HCT116 (cell line): ENCODE measurements around the gene MED16. TPM values are rescaled to one million over a fixed set of nuclear protein-coding genes. Genes with fewer than 3 reads are reported as not detected.
"Not testable (repeated sequence)": the region's sequence is repeated elsewhere in the genome, so short reads cannot be mapped to it uniquely, and the experiment has no call there.

ENCODE experiments used
- ATAC-seq: fragments of 200-7000 bp; cut with Tn5 transposase; 2 replicates; pipeline ENCODE4 v1.9.1; 2020; ENCODE audit warnings: mild to moderate bottlenecking, moderate library complexity
- BruUV-seq: library from RNA; stranded (reverse); fragments of 400-500 nt; replicated peaks from 2 replicates; lab custom pipeline; 2021; lab: Mats Ljungman, UMichigan
- CTCF ChIA-PET: fragments of 300-600 bp; sonication (Branson Sonifier 250); formaldehyde crosslinking; loops from one replicate; lab custom pipeline; 2021; ENCODE audit warnings: antibody characterized with exemption; lab: Charles Lee
- POLR2A ChIA-PET: fragments of 300-600, 350-600 bp; sonication (Branson Sonifier 250); formaldehyde crosslinking; loops from one replicate; lab custom pipeline; 2021; ENCODE audit warnings: antibody characterized with exemption; lab: Charles Lee
- RAD21 ChIA-PET, 2 experiments: fragments of 300-600 bp; sonication (Branson Sonifier 250); formaldehyde crosslinking; loops; one replicate each; lab custom pipeline; 2023; ENCODE audit warnings: low total read pairs in 2 of 2; ENCODE audit not compliant: uncharacterized antibody in 2 of 2, unreplicated experiment in 2 of 2, low non-redundant PET in 1 of 2; lab: Charles Lee
- DNase-seq: peaks from one replicate; pipeline ENCODE4 v3.0.0-alpha.2; 2010; ENCODE audit warnings: low read depth, low spot score
- H2AFZ ChIP-seq: fragments of 200-600 bp; shearing (Covaris generic), sonication (generic); 2 replicates; pipeline ENCODE4 v1.6.1; 2017; ENCODE audit warnings: low read depth, mixed run types, mixed read lengths, antibody characterized with exemption, low read length; ENCODE audit not compliant: poor library complexity, severe bottlenecking
- H3K27ac ChIP-seq: 2 replicates; pipeline ENCODE4 v1.5.1; 2012; ENCODE audit warnings: low read depth, low read length
- H3K27me3 ChIP-seq: fragments of 200-600 bp; sonication (generic); 2 replicates; pipeline ENCODE4 v1.6.1; 2016; ENCODE audit warnings: mixed run types, low read length, mixed read lengths; ENCODE audit not compliant: insufficient read depth
- H3K36me3 ChIP-seq, 2 experiments: fragments of 200-500 bp in 1 of 2; fragments of 200-600 bp in 1 of 2; sonication (Bioruptor generic) in 1 of 2; sonication (generic) in 1 of 2; 2 replicates each; pipeline versions ENCODE4 v1.5.1 to v1.6.1; 2014 to 2016; ENCODE audit warnings: low read length in 2 of 2, inconsistent platforms in 1 of 2, mixed read lengths in 1 of 2, mixed run types in 1 of 2; ENCODE audit not compliant: insufficient read depth in 2 of 2, control insufficient read depth in 1 of 2
- H3K4me1 ChIP-seq, 2 experiments: fragments of 200-600 bp in 1 of 2; sonication (generic) in 1 of 2; 2 replicates each; pipeline versions ENCODE4 v1.5.1 to v1.6.1; 2012 to 2017; ENCODE audit warnings: low read length in 2 of 2, inconsistent platforms in 1 of 2, mild to moderate bottlenecking in 1 of 2, mixed read lengths in 1 of 2, mixed run types in 1 of 2, moderate library complexity in 1 of 2; ENCODE audit not compliant: insufficient read depth in 2 of 2, control insufficient read depth in 1 of 2
- H3K4me2 ChIP-seq: fragments of 200-600 bp; sonication (generic); 2 replicates; pipeline ENCODE4 v1.6.1; 2017; ENCODE audit warnings: mixed run types, low read length, mixed read lengths
- H3K4me3 ChIP-seq, 2 experiments: fragments of 200-600 bp in 1 of 2; sonication (generic) in 1 of 2; replicated peaks in 1 of 2; 2 replicates each; pipeline ENCODE4 v1.5.1; 2011 to 2016; ENCODE audit warnings: low read length in 2 of 2, control low read depth in 1 of 2, low read depth in 1 of 2, mild to moderate bottlenecking in 1 of 2, mixed read lengths in 1 of 2, mixed run types in 1 of 2
- H3K79me2 ChIP-seq: fragments of 200-600 bp; sonication (generic); 2 replicates; pipeline ENCODE4 v1.6.1; 2017; ENCODE audit warnings: mild to moderate bottlenecking, mixed run types, low read length, moderate library complexity, mixed read lengths; ENCODE audit not compliant: insufficient read depth
- H3K9ac ChIP-seq: fragments of 200-600 bp; sonication (generic); 2 replicates; pipeline ENCODE4 v1.6.1; 2016; ENCODE audit warnings: low read length, mixed read lengths
- H3K9me2 ChIP-seq: fragments of 200-600 bp; sonication (generic), shearing (Covaris generic); 2 replicates; pipeline ENCODE4 v1.6.1; 2017; ENCODE audit warnings: mixed run types, mild to moderate bottlenecking, moderate library complexity; ENCODE audit not compliant: insufficient read depth
- H3K9me3 ChIP-seq, 2 experiments: fragments of 200-500 bp in 1 of 2; fragments of 200-600 bp in 1 of 2; sonication (Bioruptor generic) in 1 of 2; sonication (generic) in 1 of 2; 2 replicates each; pipeline ENCODE4 v1.6.1; 2014 to 2017; ENCODE audit warnings: low read length in 2 of 2, mixed read lengths in 2 of 2, inconsistent platforms in 1 of 2, low read depth in 1 of 2, mild to moderate bottlenecking in 1 of 2, mixed run types in 1 of 2, moderate library complexity in 1 of 2; ENCODE audit not compliant: control insufficient read depth in 1 of 2, insufficient read depth in 1 of 2
- H4K20me1 ChIP-seq: fragments of 200-600 bp; sonication (generic), shearing (Covaris generic); 2 replicates; pipeline ENCODE4 v1.6.1; 2017; ENCODE audit warnings: mixed run types, mild to moderate bottlenecking, moderate library complexity; ENCODE audit not compliant: insufficient read depth
- ATF3 ChIP-seq: IDR thresholded peaks from 2 replicates; pipeline ENCODE4 v1.6.1; 2012
- CBX3 ChIP-seq: IDR thresholded peaks from 2 replicates; pipeline ENCODE4 v1.6.1; 2012; ENCODE audit warnings: low read depth
- EGR1 ChIP-seq: IDR thresholded peaks from 2 replicates; pipeline ENCODE4 v1.6.1; 2012; ENCODE audit warnings: low read depth
- EZH2 ChIP-seq: fragments of 200-600 bp; sonication (generic); IDR thresholded peaks from 2 replicates; pipeline ENCODE4 v1.6.1; 2017; ENCODE audit warnings: antibody characterized with exemption, mixed run types
- EZH2phosphoT487 ChIP-seq: fragments of 200-600 bp; IDR thresholded peaks from 2 replicates; pipeline ENCODE4 v1.6.1; 2018; ENCODE audit warnings: antibody characterized with exemption, borderline replicate concordance
- FOSL1 ChIP-seq: IDR thresholded peaks from 2 replicates; pipeline ENCODE4 v1.6.1; 2012; ENCODE audit warnings: low read depth
- POLR2AphosphoS5 ChIP-seq: IDR thresholded peaks from 2 replicates; pipeline ENCODE4 v1.6.1; 2011; ENCODE audit warnings: mild to moderate bottlenecking, low read depth, low read length, moderate library complexity
- SP1 ChIP-seq: IDR thresholded peaks from 2 replicates; pipeline ENCODE4 v1.6.1; 2012; ENCODE audit warnings: low read depth
- SRF ChIP-seq: IDR thresholded peaks from 2 replicates; pipeline ENCODE4 v1.6.1; 2012; ENCODE audit warnings: low read depth
- TCF7L2 ChIP-seq: IDR thresholded peaks from 2 replicates; pipeline ENCODE4 v1.7.0; 2011; ENCODE audit warnings: borderline replicate concordance, inconsistent platforms; ENCODE audit not compliant: insufficient read depth, insufficient read length; ENCODE audit errors: extremely low read depth
- ZFX ChIP-seq: fragments of 450-650 bp; IDR thresholded peaks from 2 replicates; pipeline ENCODE4 v1.6.1; 2017
- ZNF274 ChIP-seq: fragments of 200-500 bp; sonication (Bioruptor generic); IDR thresholded peaks from 2 replicates; pipeline ENCODE4 v1.6.1; 2014; ENCODE audit warnings: mild to moderate bottlenecking, low read depth, low read length, inconsistent platforms
- intact Hi-C: fragments of 100-400 bp; cut with micrococcal nuclease; formaldehyde crosslinking; loops from 2 replicates; pipeline ENCODE4 v1.10.0; 2022
- total RNA-seq: library from RNA; stranded (reverse); gene quantifications from one replicate; pipeline ENCODE4 v1.2.1, GENCODE V29; 2021; ENCODE audit not compliant: unreplicated experiment

Gene MED16
- total RNA-seq, 1 experiment from 2014 or later: 73.6 TPM

GRCh38 chr19:892243-892893, 619 bp downstream of the MED16 start:
- ATAC-seq: peak; percentile 35
- no peaks in the 10 kb centered on the region for H3K9me3 ChIP-seq
- POLR2A ChIA-PET: interaction anchor here (0.9 kb wide), 1 partner anchor 20 kb away, joined by 5 read pairs; no protein-coding TSS in a partner anchor
- peaks cover 10 to 19% of the 10 kb centered on the region in 2 experiments; a peak in 3 of 4 replicates for H3K36me3 ChIP-seq
- H3K79me2 ChIP-seq: peaks cover 12% of the 10 kb centered on the region; the same call in 1 of the 2 replicates
- H3K9me2 ChIP-seq: no peaks in the 10 kb centered on the region
- peak overlapping the region; percentile 82 for H3K27ac ChIP-seq
- H4K20me1 ChIP-seq: no peaks in the 10 kb centered on the region
- TF ChIP-seq ZNF274 (no peak), CBX3 (no peak), FOSL1 (no peak), SRF (no peak), ATF3 (no peak), TCF7L2 (no peak), EZH2phosphoT487 (no peak), ZFX (no peak), EGR1 (no peak), POLR2AphosphoS5 (no peak), SP1 (no peak), EZH2 (no peak)
- TF ChIP-seq, all 23 proteins: peak for 0
- Histone ChIP-seq H2AFZ (no peak overlapping the region), H3K4me2 (peak overlapping the region; percentile 80), H3K4me3 (peak overlapping the region; percentile 83 to 85), H3K27me3 (no peaks in the 10 kb centered on the region), H3K4me1 (peaks cover 0 to 13% of the 10 kb centered on the region in 2 experiments; a peak in 2 of 4 replicates), H3K9ac (peak overlapping the region; percentile 87)
- no peak for DNase-seq
- BruUV-seq: no TSS peak
- RAD21 ChIA-PET: no interaction called here
- CTCF ChIA-PET: no interaction called here
- intact Hi-C loops: no loop called here

- H3K9me2 ChIP-seq, H3K9me3 ChIP-seq, CTCF ChIA-PET, H2AFZ ChIP-seq, POLR2A ChIA-PET, BruUV-seq, H3K27me3 ChIP-seq, DNase-seq, ATAC-seq, RAD21 ChIA-PET, intact Hi-C loops, H4K20me1 ChIP-seq: not testable (repeated sequence)
- Histone ChIP-seq H3K27ac (peak overlapping the region; percentile 82), H3K4me3 (peak overlapping the region; percentile 83 to 85), H3K4me2 (peak overlapping the region; percentile 80), H3K4me1 (peaks cover 0 to 13% of the 10 kb centered on the region in 2 experiments; a peak in 2 of 4 replicates), H3K79me2 (peaks cover 12% of the 10 kb centered on the region; the same call in 1 of the 2 replicates), H3K9ac (peak overlapping the region; percentile 87), H3K36me3 (peaks cover 7 to 19% of the 10 kb centered on the region in 2 experiments; a peak in 3 of 4 replicates)
These were observed 1.4 kb downstream of the MED16 start for GRCh38 chr19:891421-892200.
